Measurements from ENCODE around the gene CLTCL1. TPM values are rescaled to one million over a fixed set of nuclear protein-coding genes. Genes with fewer than 3 reads are reported as not detected.
"Not testable (repeated sequence)": the region's sequence is repeated elsewhere in the genome, so short reads cannot be mapped to it uniquely, and the experiment has no call there.

The CLTCL1 gene
- total RNA-seq, 1 donor from 2014 or later: 4.3 TPM

GRCh38 chr22:19265779-19266178 lies 25.7 kb downstream of the CLTCL1 start:
- TF ChIP-seq, protein P1, sequence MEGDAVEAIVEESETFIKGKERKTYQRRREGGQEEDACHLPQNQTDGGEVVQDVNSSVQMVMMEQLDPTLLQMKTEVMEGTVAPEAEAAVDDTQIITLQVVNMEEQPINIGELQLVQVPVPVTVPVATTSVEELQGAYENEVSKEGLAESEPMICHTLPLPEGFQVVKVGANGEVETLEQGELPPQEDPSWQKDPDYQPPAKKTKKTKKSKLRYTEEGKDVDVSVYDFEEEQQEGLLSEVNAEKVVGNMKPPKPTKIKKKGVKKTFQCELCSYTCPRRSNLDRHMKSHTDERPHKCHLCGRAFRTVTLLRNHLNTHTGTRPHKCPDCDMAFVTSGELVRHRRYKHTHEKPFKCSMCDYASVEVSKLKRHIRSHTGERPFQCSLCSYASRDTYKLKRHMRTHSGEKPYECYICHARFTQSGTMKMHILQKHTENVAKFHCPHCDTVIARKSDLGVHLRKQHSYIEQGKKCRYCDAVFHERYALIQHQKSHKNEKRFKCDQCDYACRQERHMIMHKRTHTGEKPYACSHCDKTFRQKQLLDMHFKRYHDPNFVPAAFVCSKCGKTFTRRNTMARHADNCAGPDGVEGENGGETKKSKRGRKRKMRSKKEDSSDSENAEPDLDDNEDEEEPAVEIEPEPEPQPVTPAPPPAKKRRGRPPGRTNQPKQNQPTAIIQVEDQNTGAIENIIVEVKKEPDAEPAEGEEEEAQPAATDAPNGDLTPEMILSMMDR (conservative IDR thresholded peaks at IDR 0.05; ENCODE audit: low read depth, low read length): no peak
- no peak for DNase-seq (ENCODE audit: low read depth)

GRCh38 chr22:19260804-19261203 lies 30.7 kb downstream of the CLTCL1 start:
- H3K4me3 ChIP-seq (ENCODE audit: low read depth, low read length): no peak overlapping the region
- TF ChIP-seq, protein P1 (conservative IDR thresholded peaks at IDR 0.05; ENCODE audit: low read depth, low read length): no peak
- no peak for DNase-seq (ENCODE audit: low read depth)

More at GRCh38 chr22:19265779-19266178, 25.7 kb downstream of the CLTCL1 start:
- no peak overlapping the region for H3K4me3 ChIP-seq (ENCODE audit: low read depth, low read length)

DNA sequence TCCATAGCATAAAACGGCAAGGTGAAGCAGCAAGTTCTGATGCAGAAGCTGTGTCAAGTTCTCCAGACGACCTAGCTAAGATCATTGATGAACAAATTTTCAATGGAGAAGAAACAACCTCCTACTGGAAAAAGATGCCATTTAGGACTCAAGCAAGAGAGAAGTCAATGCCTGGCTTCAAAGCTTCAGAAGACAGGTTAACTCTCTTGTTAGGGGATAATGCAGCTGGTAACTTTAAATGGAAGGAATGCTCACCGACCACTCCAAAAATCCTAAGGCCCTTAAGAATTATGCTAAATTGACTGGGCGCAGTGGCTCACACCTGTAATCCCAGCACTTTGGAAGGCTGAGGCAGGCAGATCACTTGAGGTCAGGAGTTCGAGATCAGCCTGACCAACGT lies 31.3 kb downstream of the CLTCL1 start:
- no peak for DNase-seq (ENCODE audit: low read depth)
- TF ChIP-seq, protein P1 (conservative IDR thresholded peaks at IDR 0.05; ENCODE audit: low read depth, low read length): no peak
- H3K4me3 ChIP-seq (ENCODE audit: low read depth, low read length): peak overlapping the region; percentile 39

DNA sequence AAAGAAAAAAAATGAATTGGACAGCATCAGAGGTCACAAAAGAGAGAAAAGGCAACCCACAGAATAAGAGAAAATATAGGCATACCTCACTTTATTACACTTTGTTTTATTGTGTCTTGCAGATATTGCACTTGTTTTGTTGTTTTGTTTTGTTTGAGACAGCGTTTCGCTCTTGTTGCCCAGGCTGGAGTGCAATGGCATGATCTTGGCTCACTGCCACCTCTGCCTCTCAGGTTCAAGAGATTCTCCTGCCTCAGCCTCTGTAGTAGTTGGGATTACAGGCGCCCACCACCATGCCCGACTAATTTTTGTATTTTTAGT lies 32.6 kb downstream of the CLTCL1 start:
- DNase-seq (ENCODE audit: low read depth); H3K4me3 ChIP-seq (ENCODE audit: low read depth, low read length): not testable (repeated sequence)

DNA sequence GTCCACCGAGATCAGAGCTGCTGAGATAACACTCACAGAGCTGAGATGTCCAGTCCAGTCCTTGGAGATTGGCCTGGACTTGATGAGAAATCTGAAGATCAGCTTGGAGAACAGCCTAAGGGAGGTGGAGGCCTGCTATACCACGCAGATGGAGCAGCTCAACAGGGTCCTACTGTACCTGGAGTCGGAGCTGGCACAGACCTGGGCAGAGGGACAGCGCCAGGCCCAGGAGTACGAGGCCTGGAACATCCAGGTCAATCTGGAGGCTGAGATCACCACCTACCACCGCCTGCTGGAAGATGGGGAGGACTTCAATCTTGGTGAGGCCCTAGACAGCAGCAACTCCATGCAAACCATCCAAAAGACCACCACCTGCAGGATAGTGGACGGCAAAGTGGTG lies 33.1 kb downstream of the CLTCL1 start:
- TF ChIP-seq, protein P1 (conservative IDR thresholded peaks at IDR 0.05; ENCODE audit: low read depth, low read length): no peak
- no peak for DNase-seq (ENCODE audit: low read depth)
- no peak overlapping the region for H3K4me3 ChIP-seq (ENCODE audit: low read depth, low read length)

- not testable (repeated sequence) for H3K4me3 ChIP-seq (ENCODE audit: low read depth, low read length); DNase-seq (ENCODE audit: low read depth)
These were observed 35.2 kb downstream of the CLTCL1 start for GRCh38 chr22:19256362-19256761.

- TF ChIP-seq, protein P1 (conservative IDR thresholded peaks at IDR 0.05; ENCODE audit: low read depth, low read length): no peak
- H3K4me3 ChIP-seq (ENCODE audit: low read depth, low read length): no peak overlapping the region
- no peak for DNase-seq (ENCODE audit: low read depth)
These were observed 38.4 kb downstream of the CLTCL1 start for GRCh38 chr22:19253143-19253542.

DNA sequence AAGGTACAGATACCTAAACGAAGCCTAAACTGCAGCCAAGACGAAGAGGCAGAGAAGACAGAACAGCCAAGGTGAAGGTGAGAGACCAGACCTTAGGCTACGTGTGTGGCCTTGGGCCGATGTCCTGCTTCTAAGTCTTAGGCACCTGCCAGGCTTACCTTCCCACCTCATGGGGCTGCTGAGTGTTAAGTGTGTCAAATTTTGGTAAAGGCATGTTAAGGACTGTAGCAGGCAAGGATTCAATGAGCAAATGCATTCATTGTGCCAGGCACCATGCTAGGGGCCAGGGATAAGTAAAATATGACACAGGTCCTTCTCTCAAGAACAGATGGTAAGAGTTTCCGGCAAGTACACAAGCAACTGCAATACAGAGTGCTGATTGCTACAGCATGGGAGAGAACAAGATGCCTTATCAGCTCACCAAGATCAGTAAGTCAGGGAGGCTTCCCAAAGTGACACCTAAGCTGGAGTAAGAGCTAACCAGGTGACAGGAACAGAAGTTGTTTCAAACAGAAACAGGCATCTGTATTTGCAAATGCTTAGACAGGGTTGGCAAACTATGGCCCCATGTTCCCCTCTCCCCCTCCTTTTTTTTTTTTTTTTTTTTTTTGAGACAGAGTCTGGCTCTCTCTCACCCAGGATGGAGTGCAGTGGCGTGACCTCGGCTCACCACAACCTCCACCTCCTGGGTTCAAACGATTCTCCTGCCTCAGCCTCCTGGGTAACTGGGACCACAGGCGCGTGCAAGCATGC lies 46.7 kb downstream of the CLTCL1 start:
- TF ChIP-seq, protein P1 (conservative IDR thresholded peaks at IDR 0.05; ENCODE audit: low read depth, low read length): no peak
- DNase-seq (ENCODE audit: low read depth): no peak
- no peak overlapping the region for H3K4me3 ChIP-seq (ENCODE audit: low read depth, low read length)
